Measurements from ENCODE around the gene GFAP. TPM values are rescaled to one million over a fixed set of nuclear protein-coding genes. Genes with fewer than 3 reads are reported as not detected.
A peak's percentile ranks its signal among the peaks of the same experiment; 100 is the strongest.

Gene GFAP
- polyA plus RNA-seq, 3 donors: 0.03 to 0.33 (median 0.18) TPM

DNA sequence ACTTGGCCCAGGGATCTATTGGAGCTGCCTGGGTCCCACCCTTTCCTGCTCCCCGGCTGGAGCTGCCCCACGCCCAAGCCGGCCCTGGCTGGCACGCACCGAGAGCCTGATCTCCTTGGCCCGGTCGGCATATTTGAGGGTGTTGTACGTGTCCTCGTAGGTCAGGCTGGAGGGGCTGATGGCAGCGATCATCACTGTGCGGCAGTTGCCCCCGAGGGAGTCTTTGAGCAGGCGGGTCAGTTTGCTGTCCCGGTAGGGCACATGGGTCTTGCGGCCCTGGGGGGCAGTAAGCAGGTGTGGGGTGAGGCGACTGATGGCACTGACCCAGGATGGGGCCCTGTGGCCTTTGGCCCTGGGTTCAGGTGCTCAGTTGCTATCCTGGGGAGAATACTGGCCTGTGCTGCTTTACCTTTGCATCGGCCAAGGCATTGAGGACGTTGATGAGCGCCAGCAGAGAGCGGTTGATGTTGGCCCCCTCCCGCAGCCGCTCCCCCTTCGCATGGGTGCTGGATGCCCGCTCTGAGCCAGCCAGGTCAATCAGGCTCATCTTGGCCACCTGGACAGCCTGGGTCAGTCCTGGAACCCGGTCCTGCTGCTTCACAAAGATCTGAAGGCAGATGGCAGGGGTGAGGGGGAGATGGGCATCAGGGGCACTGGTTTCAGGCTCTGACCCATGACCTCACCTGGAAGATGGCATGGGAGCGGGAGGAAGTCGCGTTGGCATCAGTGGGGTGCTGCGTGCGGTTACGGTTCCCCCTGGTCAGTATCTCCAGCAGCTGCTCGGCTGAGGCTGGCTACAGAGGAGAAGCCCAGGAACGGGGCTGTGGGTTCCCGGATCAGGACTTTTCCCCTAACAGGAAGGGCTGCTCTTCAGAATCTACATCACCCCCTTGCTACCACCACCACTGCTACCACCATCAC lies 18.8 kb upstream of the GFAP start:
- H4K20me1 ChIP-seq (ENCODE audit: insufficient read depth, low read length): no peaks in the 10 kb centered on the region
- H3K79me2 ChIP-seq (ENCODE audit: insufficient read depth, low read length): peaks cover 38% of the 10 kb centered on the region
- peaks cover 70 to 80% of the 10 kb centered on the region in 2 donors for H3K36me3 ChIP-seq (replicated peaks in 1 of 2; ENCODE audit: control insufficient read depth in 1 of 2, insufficient read depth in 2 of 2, low read length in 2 of 2)
- no peak overlapping the region for H3K27ac ChIP-seq (ENCODE audit: low read depth in 1 of 2, low read length in 2 of 2)
- WGBS (ENCODE audit: insufficient coverage): 94% methylated on average over 32 of the region's 34 CpGs
- H3K27me3 ChIP-seq (ENCODE audit: control insufficient read depth in 2 of 2, insufficient read depth in 2 of 2, low read length in 2 of 2): no peaks in the 10 kb centered on the region
- Mint-ChIP-seq H3K27me3 (ENCODE audit: low read depth in 3 of 3) (no peaks in the 10 kb centered on the region), H3K4me1 (no peaks in the 10 kb centered on the region), H3K36me3 (peaks cover 67 to 84% of the 10 kb centered on the region in 2 donors), H3K27ac (peak overlapping the region in 3 of 7 donors; percentile 3 to 54 (median 42)), H3K4me3 (no peak overlapping the region), H3K9me3 (peaks cover 0 to 5% (median 2%) of the 10 kb centered on the region in 7 donors)
- H3K9ac ChIP-seq (ENCODE audit: insufficient read depth, low read length, poor library complexity, severe bottlenecking): no peak overlapping the region
- DNase-seq: no peak
- H3K4me3 ChIP-seq (replicated peaks in 1 of 3; ENCODE audit: low read depth in 2 of 3, low read length in 3 of 3): no peak overlapping the region
- H3K4me1 ChIP-seq (ENCODE audit: control insufficient read depth in 1 of 2, insufficient read depth in 2 of 2, low read length in 2 of 2): no peaks in the 10 kb centered on the region
- no peak overlapping the region for H3K4me2 ChIP-seq (replicated peaks; ENCODE audit: extremely low read depth, low read length, poor library complexity, severe bottlenecking)
- H2AFZ ChIP-seq (ENCODE audit: insufficient read depth, low read depth, low read length, poor library complexity, severe bottlenecking): no peak overlapping the region
- TF ChIP-seq, protein P1, sequence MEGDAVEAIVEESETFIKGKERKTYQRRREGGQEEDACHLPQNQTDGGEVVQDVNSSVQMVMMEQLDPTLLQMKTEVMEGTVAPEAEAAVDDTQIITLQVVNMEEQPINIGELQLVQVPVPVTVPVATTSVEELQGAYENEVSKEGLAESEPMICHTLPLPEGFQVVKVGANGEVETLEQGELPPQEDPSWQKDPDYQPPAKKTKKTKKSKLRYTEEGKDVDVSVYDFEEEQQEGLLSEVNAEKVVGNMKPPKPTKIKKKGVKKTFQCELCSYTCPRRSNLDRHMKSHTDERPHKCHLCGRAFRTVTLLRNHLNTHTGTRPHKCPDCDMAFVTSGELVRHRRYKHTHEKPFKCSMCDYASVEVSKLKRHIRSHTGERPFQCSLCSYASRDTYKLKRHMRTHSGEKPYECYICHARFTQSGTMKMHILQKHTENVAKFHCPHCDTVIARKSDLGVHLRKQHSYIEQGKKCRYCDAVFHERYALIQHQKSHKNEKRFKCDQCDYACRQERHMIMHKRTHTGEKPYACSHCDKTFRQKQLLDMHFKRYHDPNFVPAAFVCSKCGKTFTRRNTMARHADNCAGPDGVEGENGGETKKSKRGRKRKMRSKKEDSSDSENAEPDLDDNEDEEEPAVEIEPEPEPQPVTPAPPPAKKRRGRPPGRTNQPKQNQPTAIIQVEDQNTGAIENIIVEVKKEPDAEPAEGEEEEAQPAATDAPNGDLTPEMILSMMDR (IDR thresholded peaks at IDR 0.05): no peak
- intact Hi-C loops (cut with micrococcal nuclease): no loop called here
- H3K9me3 ChIP-seq (replicated peaks in 1 of 2; ENCODE audit: control insufficient read depth in 1 of 2, insufficient read depth in 1 of 2, low read length in 2 of 2): no peaks in the 10 kb centered on the region

DNA sequence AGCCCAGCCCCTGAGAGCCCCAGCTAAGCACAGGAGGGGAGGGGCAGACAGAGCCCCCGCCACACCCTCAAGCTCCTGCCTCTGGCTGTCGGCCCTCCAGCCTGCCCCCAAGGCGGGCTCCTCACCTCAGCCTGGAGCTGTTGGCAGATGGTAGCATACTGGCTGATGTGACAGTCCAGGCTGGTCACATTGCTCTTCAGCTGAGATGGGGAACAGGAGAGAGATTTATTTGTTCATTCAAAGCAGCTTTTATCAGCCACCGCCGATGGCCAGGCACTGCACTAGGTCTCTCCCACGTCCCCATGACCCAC lies 17.4 kb upstream of the GFAP start:
- Histone ChIP-seq H3K27ac (ENCODE audit: low read depth in 1 of 2, low read length in 2 of 2) (no peak overlapping the region), H3K4me3 (replicated peaks in 1 of 3; ENCODE audit: low read depth in 2 of 3, low read length in 3 of 3) (no peak overlapping the region), H2AFZ (ENCODE audit: insufficient read depth, low read depth, low read length, poor library complexity, severe bottlenecking) (no peak overlapping the region), H3K4me2 (replicated peaks; ENCODE audit: extremely low read depth, low read length, poor library complexity, severe bottlenecking) (no peak overlapping the region), H3K36me3 (replicated peaks in 1 of 2; ENCODE audit: control insufficient read depth in 1 of 2, insufficient read depth in 2 of 2, low read length in 2 of 2) (peaks cover 82 to 85% of the 10 kb centered on the region in 2 donors), H4K20me1 (ENCODE audit: insufficient read depth, low read length) (no peaks in the 10 kb centered on the region), H3K4me1 (ENCODE audit: control insufficient read depth in 1 of 2, insufficient read depth in 2 of 2, low read length in 2 of 2) (no peaks in the 10 kb centered on the region), H3K9ac (ENCODE audit: insufficient read depth, low read length, poor library complexity, severe bottlenecking) (no peak overlapping the region), H3K9me3 (replicated peaks in 1 of 2; ENCODE audit: control insufficient read depth in 1 of 2, insufficient read depth in 1 of 2, low read length in 2 of 2) (no peaks in the 10 kb centered on the region), H3K79me2 (ENCODE audit: insufficient read depth, low read length) (peaks cover 25% of the 10 kb centered on the region), H3K27me3 (ENCODE audit: control insufficient read depth in 2 of 2, insufficient read depth in 2 of 2, low read length in 2 of 2) (no peaks in the 10 kb centered on the region)
- Mint-ChIP-seq H3K27me3 (ENCODE audit: low read depth in 3 of 3) (no peaks in the 10 kb centered on the region), H3K36me3 (peaks cover 73 to 84% of the 10 kb centered on the region in 2 donors), H3K27ac (no peak overlapping the region), H3K9me3 (no peaks in the 10 kb centered on the region), H3K4me1 (no peaks in the 10 kb centered on the region), H3K4me3 (no peak overlapping the region)
- DNase-seq: no peak
- WGBS (ENCODE audit: insufficient coverage): 100% methylated on average over 3 of the region's 6 CpGs
- intact Hi-C loops (cut with micrococcal nuclease): no loop called here
- TF ChIP-seq, protein P1 (IDR thresholded peaks at IDR 0.05): no peak
